ENCODE results near the gene CCDC85C.

The CCDC85C gene

GRCh38 chr14:99540196-99541032 is 63.6 kb downstream of the CCDC85C start:
- no peak overlapping the region for H3K4me3 ChIP-seq (ENCODE audit: low read depth, low read length)
- TF ChIP-seq CTCF (IDR thresholded peaks at IDR 0.05; ENCODE audit: low read depth, low read length): no peak

GRCh38 chr14:99539491-99539890 is 64.5 kb downstream of the CCDC85C start:
- TF ChIP-seq CTCF (IDR thresholded peaks at IDR 0.05; ENCODE audit: low read depth, low read length): no peak

GRCh38 chr14:99538733-99539132 is 65.3 kb downstream of the CCDC85C start:
- no peak overlapping the region for H3K4me3 ChIP-seq (ENCODE audit: low read depth, low read length)
- no peak for TF ChIP-seq CTCF (IDR thresholded peaks at IDR 0.05; ENCODE audit: low read depth, low read length)

More at GRCh38 chr14:99539491-99539890, 64.5 kb downstream of the CCDC85C start:
- no peak overlapping the region for H3K4me3 ChIP-seq (ENCODE audit: low read depth, low read length)

- peak; percentile 27; the same call in 1 of the 2 replicates for TF ChIP-seq CTCF (IDR thresholded peaks at IDR 0.05; ENCODE audit: low read depth, low read length)
- no peak overlapping the region for H3K4me3 ChIP-seq (ENCODE audit: low read depth, low read length)
Measured at GRCh38 chr14:99538275-99538674, 65.7 kb downstream of the CCDC85C start.

- TF ChIP-seq CTCF (IDR thresholded peaks at IDR 0.05; ENCODE audit: low read depth, low read length): no peak
- no peak overlapping the region for H3K4me3 ChIP-seq (ENCODE audit: low read depth, low read length)
Measured at GRCh38 chr14:99537399-99537798, 66.6 kb downstream of the CCDC85C start.

GRCh38 chr14:99535908-99536778 is 67.9 kb downstream of the CCDC85C start:
- no peak overlapping the region for H3K4me3 ChIP-seq (ENCODE audit: low read depth, low read length)
- TF ChIP-seq CTCF (IDR thresholded peaks at IDR 0.05; ENCODE audit: low read depth, low read length): no peak

- TF ChIP-seq CTCF (IDR thresholded peaks at IDR 0.05; ENCODE audit: low read depth, low read length): no peak
- no peak overlapping the region for H3K4me3 ChIP-seq (ENCODE audit: low read depth, low read length)
Measured at GRCh38 chr14:99535448-99535847, 68.6 kb downstream of the CCDC85C start.
